ENCODE measurements around the gene SUCO. TPM values are rescaled to one million over a fixed set of nuclear protein-coding genes. Genes with fewer than 3 reads are reported as not detected.

The SUCO gene
- total RNA-seq, 1 experiment from 2014 or later: 50.3 TPM

DNA sequence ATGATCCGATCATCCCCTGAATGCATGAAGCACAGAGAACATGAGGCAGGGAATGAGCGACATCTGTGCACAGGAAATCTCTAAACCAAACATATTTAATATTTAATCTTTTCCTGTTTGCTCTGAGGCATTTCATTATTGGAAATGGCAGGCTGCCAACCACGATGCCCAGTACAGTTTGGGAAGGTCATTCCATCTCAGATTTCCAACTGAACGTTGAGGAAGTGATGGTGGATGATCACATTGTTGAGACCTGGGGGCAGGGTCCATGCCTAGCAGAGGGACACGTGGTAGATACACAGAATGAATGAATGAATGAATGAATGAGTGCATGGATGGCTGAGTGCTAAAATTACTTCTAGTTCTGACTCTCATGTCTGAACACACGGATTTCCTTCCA, 110.0 kb downstream of the SUCO start:
- no peak overlapping the region for H3K4me3 ChIP-seq (ENCODE audit: low read depth, low read length)
- H3K36me3 ChIP-seq (ENCODE audit: control insufficient read depth, insufficient read depth, low read length): no peaks in the 10 kb centered on the region
- Mint-ChIP-seq H3K9me3 (ENCODE audit: unreplicated experiment) (no peaks in the 10 kb centered on the region), H3K4me1 (ENCODE audit: low read depth, unreplicated experiment) (peaks cover 19% of the 10 kb centered on the region), H3K4me3 (ENCODE audit: unreplicated experiment) (no peak overlapping the region), H3K27me3 (ENCODE audit: insufficient read depth, unreplicated experiment) (no peaks in the 10 kb centered on the region), H3K36me3 (ENCODE audit: insufficient read depth, unreplicated experiment) (no peaks in the 10 kb centered on the region), H3K27ac (ENCODE audit: unreplicated experiment) (no peak overlapping the region)
- TF ChIP-seq CTCF (IDR thresholded peaks at IDR 0.05; ENCODE audit: insufficient read depth in 1 of 2, low read depth in 1 of 2, low read length in 1 of 2, severe bottlenecking in 1 of 2, unreplicated experiment in 1 of 2): no peak
- ChIA-PET CTCF (no interaction called here), POLR2A (no interaction called here)
- intact Hi-C loops (cut with micrococcal nuclease; ENCODE audit: unreplicated experiment): no loop called here
- no peak for DNase-seq
- H3K9me3 ChIP-seq: no peaks in the 10 kb centered on the region
- 0 out of 2 replicates have a peak, but pooled peaks cover 3% of the 10 kb centered on the region for H3K4me1 ChIP-seq
- no TSS peak for BruUV-seq (replicated peaks)
- no peaks in the 10 kb centered on the region for H3K27me3 ChIP-seq (replicated peaks; ENCODE audit: control insufficient read depth, insufficient read depth, low read length)

DNA sequence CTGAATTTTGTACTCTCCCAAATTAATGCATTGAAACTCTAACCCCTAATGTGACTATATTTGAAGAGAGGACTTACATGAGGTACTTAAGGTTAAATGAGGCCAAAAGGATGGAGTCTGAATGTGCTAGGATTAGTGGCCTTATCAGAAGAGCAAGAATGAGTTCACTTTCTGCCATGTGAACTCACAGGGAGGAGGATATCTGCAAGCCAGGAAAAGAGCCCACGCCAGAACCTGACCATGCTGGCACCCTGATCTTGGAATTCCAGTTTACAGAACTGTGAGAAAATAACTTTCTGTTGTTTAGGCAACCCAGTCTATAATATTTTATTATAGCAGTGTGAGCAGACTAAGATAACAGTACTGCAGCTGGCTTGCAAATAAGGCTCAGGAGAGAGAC, 113.7 kb downstream of the SUCO start:
- no peaks in the 10 kb centered on the region for H3K27me3 Mint-ChIP-seq (ENCODE audit: insufficient read depth, unreplicated experiment)

GRCh38 chr1:172647110-172647564, 114.2 kb downstream of the SUCO start:
- no peak for DNase-seq
- BruUV-seq (replicated peaks): no TSS peak
- 0 out of 2 replicates have a peak, but pooled peaks cover 3% of the 10 kb centered on the region for H3K4me1 ChIP-seq
- POLR2A ChIA-PET: no interaction called here
- Mint-ChIP-seq H3K27ac (ENCODE audit: unreplicated experiment) (no peak overlapping the region), H3K27me3 (ENCODE audit: insufficient read depth, unreplicated experiment) (no peaks in the 10 kb centered on the region), H3K9me3 (ENCODE audit: unreplicated experiment) (no peaks in the 10 kb centered on the region), H3K4me3 (ENCODE audit: unreplicated experiment) (no peak overlapping the region), H3K4me1 (ENCODE audit: low read depth, unreplicated experiment) (no peaks in the 10 kb centered on the region), H3K36me3 (ENCODE audit: insufficient read depth, unreplicated experiment) (no peaks in the 10 kb centered on the region)
- TF ChIP-seq CTCF (IDR thresholded peaks at IDR 0.05; ENCODE audit: insufficient read depth in 1 of 2, low read depth in 1 of 2, low read length in 1 of 2, severe bottlenecking in 1 of 2, unreplicated experiment in 1 of 2): no peak
- H3K27me3 ChIP-seq (replicated peaks; ENCODE audit: control insufficient read depth, insufficient read depth, low read length): no peaks in the 10 kb centered on the region
- no peaks in the 10 kb centered on the region for H3K36me3 ChIP-seq (ENCODE audit: control insufficient read depth, insufficient read depth, low read length)
- H3K4me3 ChIP-seq (ENCODE audit: low read depth, low read length): no peak overlapping the region
- intact Hi-C loops (cut with micrococcal nuclease; ENCODE audit: unreplicated experiment): no loop called here
- CTCF ChIA-PET: no interaction called here
- no peaks in the 10 kb centered on the region for H3K9me3 ChIP-seq

More for the DNA sequence above, 113.7 kb downstream of the SUCO start:
- Mint-ChIP-seq H3K4me1 (ENCODE audit: low read depth, unreplicated experiment) (no peaks in the 10 kb centered on the region), H3K27ac (ENCODE audit: unreplicated experiment) (no peak overlapping the region), H3K9me3 (ENCODE audit: unreplicated experiment) (no peaks in the 10 kb centered on the region), H3K4me3 (ENCODE audit: unreplicated experiment) (no peak overlapping the region), H3K36me3 (ENCODE audit: insufficient read depth, unreplicated experiment) (no peaks in the 10 kb centered on the region)
- 0 out of 2 replicates have a peak, but pooled peaks cover 3% of the 10 kb centered on the region for H3K4me1 ChIP-seq
- CTCF ChIA-PET: no interaction called here
- no peaks in the 10 kb centered on the region for H3K27me3 ChIP-seq (replicated peaks; ENCODE audit: control insufficient read depth, insufficient read depth, low read length)
- POLR2A ChIA-PET: no interaction called here
- no peaks in the 10 kb centered on the region for H3K9me3 ChIP-seq
- H3K4me3 ChIP-seq (ENCODE audit: low read depth, low read length): no peak overlapping the region
- H3K36me3 ChIP-seq (ENCODE audit: control insufficient read depth, insufficient read depth, low read length): no peaks in the 10 kb centered on the region
- intact Hi-C loops (cut with micrococcal nuclease; ENCODE audit: unreplicated experiment): no loop called here
- no TSS peak for BruUV-seq (replicated peaks)
- no peak for TF ChIP-seq CTCF (IDR thresholded peaks at IDR 0.05; ENCODE audit: insufficient read depth in 1 of 2, low read depth in 1 of 2, low read length in 1 of 2, severe bottlenecking in 1 of 2, unreplicated experiment in 1 of 2)
- DNase-seq: no peak
